ENCODE results near the gene CCNDBP1.
A peak's percentile ranks its signal among the peaks of the same experiment; 100 is the strongest.
"Not testable (repeated sequence)": the region's sequence is repeated elsewhere in the genome, so short reads cannot be mapped to it uniquely, and the experiment has no call there.

The CCNDBP1 gene

GRCh38 chr15:43218908-43219706 is 33.9 kb downstream of the CCNDBP1 start:
- no peak for DNase-seq

GRCh38 chr15:43219929-43220928 is 35.0 kb downstream of the CCNDBP1 start:
- no peak for DNase-seq

GRCh38 chr15:43220991-43221403 is 35.8 kb downstream of the CCNDBP1 start, which contains the start of gene EPB42:
EPB42 (minus strand) TSS chr15:43221018; CDS start chr15:43220825, 193 bp downstream.
- DNase-seq = no peak

GRCh38 chr15:43221422-43221821 is 36.2 kb downstream of the CCNDBP1 start:
- DNase-seq = no peak

GRCh38 chr15:43225201-43225949 is 40.2 kb downstream of the CCNDBP1 start:
- DNase-seq = peak; percentile 38

GRCh38 chr15:43225950-43226255 is 40.7 kb downstream of the CCNDBP1 start:
- DNase-seq = not testable (repeated sequence)

GRCh38 chr15:43226436-43227305 is 41.5 kb downstream of the CCNDBP1 start:
- DNase-seq = no peak

- DNase-seq = no peak
Measured at GRCh38 chr15:43229977-43230376, 44.8 kb downstream of the CCNDBP1 start.

- no peak for DNase-seq
Measured at GRCh38 chr15:43230640-43231115, 45.5 kb downstream of the CCNDBP1 start.

GRCh38 chr15:43232289-43232874 is 47.2 kb downstream of the CCNDBP1 start:
- no peak for DNase-seq

- DNase-seq = no peak
Measured at GRCh38 chr15:43235536-43235935, 50.3 kb downstream of the CCNDBP1 start.

- no peak for DNase-seq
Measured at GRCh38 chr15:43237842-43238470, 52.8 kb downstream of the CCNDBP1 start.

GRCh38 chr15:43238671-43239131 is 53.5 kb downstream of the CCNDBP1 start:
- DNase-seq = no peak

GRCh38 chr15:43239732-43240491 is 54.7 kb downstream of the CCNDBP1 start:
- no peak for DNase-seq

- no peak for DNase-seq
Measured at GRCh38 chr15:43241100-43241499, 55.9 kb downstream of the CCNDBP1 start.

GRCh38 chr15:43242616-43243015 is 57.4 kb downstream of the CCNDBP1 start:
- no peak for DNase-seq

- DNase-seq = no peak
Measured at GRCh38 chr15:43243020-43243645, 57.9 kb downstream of the CCNDBP1 start.

GRCh38 chr15:43244092-43244491 is 58.9 kb downstream of the CCNDBP1 start:
- no peak for DNase-seq

GRCh38 chr15:43246261-43246774 is 61.1 kb downstream of the CCNDBP1 start:
- DNase-seq = no peak

Data from kidney glomerular epithelial cell (primary cell).